Measurements from ENCODE around the gene MIPOL1. TPM values are rescaled to one million over a fixed set of nuclear protein-coding genes. Genes with fewer than 3 reads are reported as not detected.

The MIPOL1 gene
- total RNA-seq, 4 donors from 2014 or later = 17.0 to 43.4 (median 30.2) TPM

DNA sequence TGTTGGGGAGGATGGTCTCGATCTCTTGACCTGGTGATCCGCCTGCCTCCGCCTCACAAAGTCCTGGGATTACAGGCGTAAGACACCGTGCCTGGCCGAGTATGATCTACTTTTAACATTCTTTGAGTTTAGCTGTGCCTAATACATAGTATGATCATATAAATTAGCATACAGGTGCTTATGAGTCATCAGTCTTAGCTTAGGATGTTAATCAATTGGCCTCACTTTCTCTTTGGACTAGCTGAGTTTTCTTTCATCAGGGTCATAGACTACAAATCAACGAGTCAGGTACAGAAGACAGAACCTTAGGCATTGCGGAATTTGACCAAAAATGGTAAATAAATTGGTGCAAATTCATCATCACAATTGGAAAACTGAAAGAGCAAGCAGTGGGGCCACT is 27.5 kb upstream of the MIPOL1 start:
- DNase-seq = no peak
- H3K4me3 ChIP-seq (replicated peaks in 1 of 3) = no peak overlapping the region

DNA sequence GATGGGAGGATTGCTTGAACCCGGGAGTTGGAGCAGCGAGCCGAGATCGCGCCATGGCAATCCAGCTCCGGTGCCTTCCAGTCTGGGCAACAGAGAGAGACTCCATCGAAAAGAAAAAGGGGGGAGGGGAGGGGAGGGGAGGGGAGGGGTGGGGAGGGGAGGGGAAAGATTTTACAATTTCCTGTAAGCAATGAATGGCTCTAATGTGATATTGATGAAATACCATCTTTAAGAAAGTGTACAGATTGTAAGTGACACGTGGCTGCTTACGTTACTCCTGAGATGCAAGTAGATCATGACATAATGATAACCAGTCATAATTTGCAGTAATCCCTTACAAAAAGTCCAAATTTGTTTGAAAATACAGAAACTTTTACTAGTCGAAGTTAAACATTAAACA is 26.7 kb upstream of the MIPOL1 start:
- no peak overlapping the region for H3K27ac ChIP-seq
- H3K27me3 ChIP-seq = no peaks in the 10 kb centered on the region
- intact Hi-C loops (cut with DNase I) = no loop called here
- WGBS, 2 donors = 81 to 83% methylated on average over 10 of the region's 10 CpGs
- H3K4me1 ChIP-seq = peaks cover 0 to 8% of the 10 kb centered on the region in 2 donors
- H3K4me3 ChIP-seq (replicated peaks in 1 of 3) = no peak overlapping the region
- no peaks in the 10 kb centered on the region for H3K36me3 ChIP-seq
- TF ChIP-seq, protein P1, sequence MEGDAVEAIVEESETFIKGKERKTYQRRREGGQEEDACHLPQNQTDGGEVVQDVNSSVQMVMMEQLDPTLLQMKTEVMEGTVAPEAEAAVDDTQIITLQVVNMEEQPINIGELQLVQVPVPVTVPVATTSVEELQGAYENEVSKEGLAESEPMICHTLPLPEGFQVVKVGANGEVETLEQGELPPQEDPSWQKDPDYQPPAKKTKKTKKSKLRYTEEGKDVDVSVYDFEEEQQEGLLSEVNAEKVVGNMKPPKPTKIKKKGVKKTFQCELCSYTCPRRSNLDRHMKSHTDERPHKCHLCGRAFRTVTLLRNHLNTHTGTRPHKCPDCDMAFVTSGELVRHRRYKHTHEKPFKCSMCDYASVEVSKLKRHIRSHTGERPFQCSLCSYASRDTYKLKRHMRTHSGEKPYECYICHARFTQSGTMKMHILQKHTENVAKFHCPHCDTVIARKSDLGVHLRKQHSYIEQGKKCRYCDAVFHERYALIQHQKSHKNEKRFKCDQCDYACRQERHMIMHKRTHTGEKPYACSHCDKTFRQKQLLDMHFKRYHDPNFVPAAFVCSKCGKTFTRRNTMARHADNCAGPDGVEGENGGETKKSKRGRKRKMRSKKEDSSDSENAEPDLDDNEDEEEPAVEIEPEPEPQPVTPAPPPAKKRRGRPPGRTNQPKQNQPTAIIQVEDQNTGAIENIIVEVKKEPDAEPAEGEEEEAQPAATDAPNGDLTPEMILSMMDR (IDR thresholded peaks at IDR 0.05) = no peak
- no peak for TF ChIP-seq POLR2A (IDR thresholded peaks at IDR 0.05)
- no peak for DNase-seq
- H3K9me3 ChIP-seq = no peaks in the 10 kb centered on the region

More for the DNA sequence above, 27.5 kb upstream of the MIPOL1 start:
- Histone ChIP-seq H3K27ac (no peak overlapping the region), H3K36me3 (no peaks in the 10 kb centered on the region), H3K27me3 (no peaks in the 10 kb centered on the region), H3K9me3 (no peaks in the 10 kb centered on the region), H3K4me1 (peaks cover 0 to 8% of the 10 kb centered on the region in 2 donors)
- intact Hi-C loops (cut with DNase I) = no loop called here
- TF ChIP-seq, protein P1 (IDR thresholded peaks at IDR 0.05) = no peak
- TF ChIP-seq POLR2A (IDR thresholded peaks at IDR 0.05) = no peak
- 95 to 96% methylated on average over 8 of the region's 8 CpGs for WGBS, 2 donors

DNA sequence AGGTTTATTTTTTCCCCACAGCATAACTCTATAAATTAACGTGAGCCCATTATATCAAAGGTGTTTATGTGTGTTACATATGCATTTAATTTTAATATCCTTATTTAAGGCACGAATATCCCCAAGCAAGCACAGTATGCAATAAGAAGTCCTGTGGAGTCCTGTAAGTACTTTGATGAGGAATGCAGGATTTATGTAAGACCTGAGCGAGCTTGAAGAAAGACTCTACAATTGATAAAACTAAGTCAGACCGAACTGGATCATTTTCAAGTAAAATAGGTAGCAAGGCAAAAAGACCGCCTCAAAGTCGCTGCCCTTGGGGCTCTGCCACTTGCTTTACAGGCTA is 26.1 kb upstream of the MIPOL1 start:
- H3K36me3 ChIP-seq = no peaks in the 10 kb centered on the region
- DNase-seq = no peak
- H3K27ac ChIP-seq = peak overlapping the region; percentile 82 to 94 (median 93)
- intact Hi-C loops (cut with DNase I) = no loop called here
- H3K4me1 ChIP-seq = peaks cover 0 to 8% of the 10 kb centered on the region in 2 donors
- no peaks in the 10 kb centered on the region for H3K27me3 ChIP-seq
- WGBS, 2 donors = 3% methylated on average over 6 of the region's 6 CpGs
- no peaks in the 10 kb centered on the region for H3K9me3 ChIP-seq
- TF ChIP-seq, protein P1 (IDR thresholded peaks at IDR 0.05) = no peak
- TF ChIP-seq POLR2A (IDR thresholded peaks at IDR 0.05) = no peak
- peak overlapping the region in 1 of 3 donors; percentile 87 for H3K4me3 ChIP-seq (replicated peaks in 1 of 3)

DNA sequence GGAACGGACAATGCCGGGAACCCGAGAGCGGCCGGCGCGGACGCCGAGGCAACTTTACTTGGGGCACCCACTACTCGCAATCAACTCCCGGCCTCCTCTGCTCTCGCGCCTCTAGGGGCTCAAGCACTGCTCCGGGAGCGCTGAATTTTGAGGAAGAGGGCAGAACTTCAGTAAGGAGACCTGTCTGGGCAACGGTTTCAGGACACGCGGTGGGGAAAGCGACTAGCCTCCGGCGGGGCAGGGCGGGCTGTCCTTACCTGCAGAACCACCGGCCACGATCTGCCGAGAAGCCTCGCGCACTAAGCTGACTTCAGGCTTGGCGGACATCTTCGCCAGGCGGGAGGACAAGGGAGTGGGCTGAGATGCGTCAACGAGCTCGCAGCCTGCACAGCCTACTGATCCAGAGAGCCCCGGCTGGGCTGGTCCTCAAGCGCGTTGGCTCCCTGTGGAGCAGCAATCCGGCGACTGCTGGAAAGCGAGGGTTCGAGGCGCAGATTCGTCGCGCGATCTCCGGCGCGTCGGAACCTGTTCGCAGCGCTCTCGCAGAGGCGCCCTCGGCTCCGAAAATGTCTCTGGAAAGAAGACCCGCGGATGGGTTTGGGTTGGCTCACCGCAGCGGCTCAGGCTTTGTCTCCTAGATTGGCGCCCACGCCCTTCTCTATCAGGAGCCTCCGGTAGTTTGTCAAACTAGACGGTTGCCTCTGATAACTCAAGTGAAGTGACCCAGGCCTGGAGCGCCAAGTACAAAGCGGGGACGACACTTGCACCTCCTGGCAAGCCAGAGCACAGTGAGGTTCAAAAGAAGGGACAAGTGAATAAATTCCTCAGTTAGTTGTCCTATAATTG is 25.5 kb upstream of the MIPOL1 start, which contains the start of gene SLC25A21:
TSS of gene SLC25A21 (minus strand) at position 583 of the 846 bp plus-strand sequence.
- H3K36me3 ChIP-seq = no peaks in the 10 kb centered on the region
- H3K27me3 ChIP-seq = no peaks in the 10 kb centered on the region
- TF ChIP-seq POLR2A (IDR thresholded peaks at IDR 0.05) = peak in 1 of 2 donors; percentile 65
- TF ChIP-seq, protein P1 (IDR thresholded peaks at IDR 0.05) = peak in 2 of 6 experiments; percentile 12 to 13
- intact Hi-C loops (cut with DNase I) = no loop called here
- peak within 1 kb of the TSS; percentile 82 to 94 (median 93) for H3K27ac ChIP-seq
- H3K9me3 ChIP-seq = no peaks in the 10 kb centered on the region
- H3K4me3 ChIP-seq (replicated peaks in 1 of 3) = peak within 1 kb of the TSS; percentile 48 to 87 (median 79)
- WGBS, 2 donors = 0% methylated on average over 33 to 48 of the region's 66 CpGs
- H3K4me1 ChIP-seq = peaks cover 0 to 8% of the 10 kb centered on the region in 2 donors
- DNase-seq = peak; percentile 81 to 84
